T-cell (primary cell): ENCODE results near the gene NDUFA6. TPM values are rescaled to one million over a fixed set of nuclear protein-coding genes. Genes with fewer than 3 reads are reported as not detected.
"Not testable (repeated sequence)": the region's sequence is repeated elsewhere in the genome, so short reads cannot be mapped to it uniquely, and the experiment has no call there.

Experiments used
- ATAC-seq, 4 experiments: fragments of 200-7000 bp in 3 of 4; fragments of 150-1000 bp in 1 of 4; cut with Tn5 transposase; replicated peaks in 1 of 4; 1 replicate in 3 of 4; 2 replicates in 1 of 4; pipeline ENCODE4 v1.10.0; 2021; ENCODE audit warnings: moderate library complexity in 3 of 4, mild to moderate bottlenecking in 2 of 4, moderate number of reproducible peaks in 1 of 4
- CTCF ChIA-PET, 2 donors: fragments of 300-600 bp; sonication (Branson Sonifier 250); formaldehyde crosslinking; loops; one replicate each; lab custom pipeline; 2022; ENCODE audit warnings: antibody characterized with exemption in 2 of 2; lab: Charles Lee
- POLR2A ChIA-PET, 2 donors: fragments of 300-600 bp; sonication (Branson Sonifier 250); formaldehyde crosslinking; loops; one replicate each; lab custom pipeline; 2022; ENCODE audit warnings: antibody characterized with exemption in 2 of 2; lab: Charles Lee
- DNase-seq, 35 experiments: peaks; one replicate each; pipeline versions ENCODE4 v3.0.0 to v3.0.0-alpha.2; 2013 to 2023
- H3K27ac ChIP-seq: one replicate; pipeline ENCODE4 v1.5.1; 2013; ENCODE audit warnings: low read length
- H3K27me3 ChIP-seq, 2 experiments: replicated peaks in 1 of 2; 1 replicate in 1 of 2; 2 replicates in 1 of 2; pipeline versions ENCODE4 v1.6.1 to v1.7.0; 2013; ENCODE audit warnings: low read length in 1 of 2, mixed read lengths in 1 of 2; ENCODE audit not compliant: control insufficient read depth in 2 of 2, insufficient read depth in 2 of 2; ENCODE audit errors: extremely low read depth in 1 of 2
- H3K36me3 ChIP-seq, 2 donors: 1 replicate in 1 of 2; 2 replicates in 1 of 2; pipeline versions ENCODE4 v1.6.1 to v1.7.0; 2013; ENCODE audit warnings: low read length in 1 of 2; ENCODE audit not compliant: control insufficient read depth in 2 of 2, insufficient read depth in 1 of 2; ENCODE audit errors: extremely low read depth in 1 of 2
- H3K4me1 ChIP-seq, 2 experiments: 1 replicate in 1 of 2; 2 replicates in 1 of 2; pipeline versions ENCODE4 v1.6.1 to v1.7.0; 2013; ENCODE audit warnings: low read length in 2 of 2, mixed read lengths in 1 of 2; ENCODE audit not compliant: insufficient read depth in 2 of 2, control insufficient read depth in 1 of 2; ENCODE audit errors: extremely low read depth in 1 of 2
- H3K4me3 ChIP-seq, 2 donors: 1 replicate in 1 of 2; 2 replicates in 1 of 2; pipeline versions ENCODE4 v1.5.1 to v1.7.0; 2013; ENCODE audit warnings: mild to moderate bottlenecking in 2 of 2, low read length in 1 of 2, moderate library complexity in 1 of 2; ENCODE audit not compliant: control insufficient read depth in 1 of 2; ENCODE audit errors: extremely low read depth in 1 of 2
- H3K9me3 ChIP-seq: 2 replicates; pipeline ENCODE4 v1.7.0; 2013
- H3K27ac Mint-ChIP-seq, 2 donors: one replicate each; pipeline ENCODE4 v1.8.0; 2020 to 2021; ENCODE audit warnings: mild to moderate bottlenecking in 2 of 2, mixed read lengths in 2 of 2
- H3K27me3 Mint-ChIP-seq, 2 donors: one replicate each; pipeline ENCODE4 v1.8.0; 2021 to 2022; ENCODE audit warnings: mixed read lengths in 2 of 2
- H3K36me3 Mint-ChIP-seq: one replicate; pipeline ENCODE4 v1.8.0; 2021; ENCODE audit warnings: mixed read lengths
- H3K4me1 Mint-ChIP-seq, 3 donors: one replicate each; pipeline ENCODE4 v1.8.0; 2020 to 2022; ENCODE audit warnings: mixed read lengths in 3 of 3, mild to moderate bottlenecking in 1 of 3
- H3K4me3 Mint-ChIP-seq, 3 donors: one replicate each; pipeline ENCODE4 v1.8.0; 2020 to 2022; ENCODE audit warnings: mild to moderate bottlenecking in 3 of 3, mixed read lengths in 3 of 3, moderate library complexity in 3 of 3
- H3K9me3 Mint-ChIP-seq, 3 donors: one replicate each; pipeline ENCODE4 v1.8.0; 2020 to 2022; ENCODE audit warnings: mixed read lengths in 3 of 3
- WGBS: methylation state at CpG from one replicate; pipeline ENCODE4 v1.1.5; 2013; ENCODE audit warnings: missing lambda C conversion rate; ENCODE audit not compliant: insufficient coverage; 5-methylcytosine and 5-hydroxymethylcytosine counted together
- total RNA-seq, 35 experiments: library from RNA in 6 of 35; stranded (reverse) in 6 of 35; fragments of 120-200 nt in 1 of 35; gene quantifications; one replicate each; pipeline versions ENCODE4 v1.2.1 to v1.2.4 and lab custom pipeline; 2013 to 2026

The NDUFA6 gene
- total RNA-seq, 5 donors from 2014 or later (not counting 1 experiment from before 2014, with no cell fraction given), result 36.6 to 52.3 (median 39.6) TPM

DNA sequence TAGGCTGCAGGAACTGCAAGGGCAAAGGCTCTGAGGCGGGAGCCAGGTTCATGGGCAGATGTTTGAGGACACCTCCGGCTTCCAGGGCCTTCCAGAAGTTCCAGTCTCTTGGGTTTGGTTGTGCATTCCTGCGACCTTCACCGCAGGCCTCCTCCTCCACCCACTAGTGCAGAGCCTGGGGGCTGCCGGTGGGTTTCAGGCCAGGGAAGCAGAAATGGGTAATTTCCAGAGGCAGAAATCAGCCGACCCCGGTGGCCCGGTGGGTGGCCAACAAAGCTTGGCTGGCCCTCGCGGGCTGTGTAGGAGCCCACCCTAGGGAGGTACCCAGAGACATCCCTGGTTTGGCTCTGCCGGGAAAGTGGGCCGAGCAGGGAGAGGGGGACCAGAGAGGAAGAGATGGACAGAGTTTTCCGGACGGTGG, 16.9 kb downstream of the NDUFA6 start:
- 91% methylated on average over 11 of the region's 14 CpGs for WGBS
- no peaks in the 10 kb centered on the region for H3K9me3 Mint-ChIP-seq
- ChIA-PET POLR2A (no interaction called here), CTCF (interaction anchor here in 1 of 2 donors (0.6 kb wide), 1 partner anchor 1072 kb away, joined by 3 read pairs; no protein-coding TSS in a partner anchor)
- H3K9me3 ChIP-seq, result no peaks in the 10 kb centered on the region
- peaks cover 2% of the 10 kb centered on the region for H3K36me3 Mint-ChIP-seq
- peak overlapping the region; percentile 62 to 92 (median 73) for H3K4me3 Mint-ChIP-seq
- H3K27me3 Mint-ChIP-seq, result no peaks in the 10 kb centered on the region
- DNase-seq (no peak), ATAC-seq (no peak)
- H3K4me1 Mint-ChIP-seq, result peaks cover 36 to 52% (median 40%) of the 10 kb centered on the region in 3 donors
- H3K27ac ChIP-seq, result no peak overlapping the region
- no peaks in the 10 kb centered on the region for H3K27me3 ChIP-seq
- H3K4me3 ChIP-seq, result peak overlapping the region in 1 of 2 donors; percentile 58
- no peaks in the 10 kb centered on the region for H3K36me3 ChIP-seq
- H3K4me1 ChIP-seq, result peaks cover 15 to 54% of the 10 kb centered on the region in 2 experiments
- H3K27ac Mint-ChIP-seq, result peak overlapping the region in 1 of 2 donors; percentile 62

DNA sequence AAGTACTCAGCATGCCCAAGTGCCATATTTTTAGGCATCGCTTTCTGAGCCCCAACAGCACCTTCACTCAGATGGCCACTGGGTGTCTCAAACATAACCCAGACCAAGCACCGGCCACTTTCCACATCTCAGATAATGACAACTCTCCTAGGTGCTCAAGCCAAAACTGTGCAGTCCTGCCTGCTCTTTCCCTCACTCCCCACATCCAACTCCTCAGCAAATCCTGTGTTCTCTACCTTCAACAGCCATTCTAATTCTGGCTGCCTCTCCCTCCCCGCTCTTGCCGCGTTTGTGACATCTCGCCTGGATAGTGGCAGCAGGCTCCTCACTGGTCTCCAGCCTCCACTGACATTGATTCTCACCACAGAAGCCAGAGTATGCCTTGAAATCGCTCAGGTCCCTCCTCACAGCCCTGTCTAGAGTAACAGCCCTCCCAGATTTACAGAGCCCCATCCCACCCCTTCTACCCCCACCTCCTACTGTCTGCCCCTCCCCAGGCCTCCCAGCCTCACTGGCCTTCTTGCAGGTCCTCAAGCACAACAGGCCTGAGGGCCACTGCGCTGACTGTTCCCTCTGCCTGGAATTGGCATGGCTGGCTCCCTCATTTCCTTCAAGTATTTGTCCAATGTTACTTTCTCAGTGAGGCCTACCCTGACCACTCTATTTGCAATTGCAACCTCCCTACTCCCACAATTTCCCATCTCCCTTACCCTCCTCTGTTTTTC, 17.8 kb downstream of the NDUFA6 start:
- ATAC-seq, result no peak
- no peak overlapping the region for H3K4me3 ChIP-seq
- H3K9me3 ChIP-seq, result no peaks in the 10 kb centered on the region
- no peak for DNase-seq
- Mint-ChIP-seq H3K27me3 (no peaks in the 10 kb centered on the region), H3K4me1 (peaks cover 35 to 53% (median 39%) of the 10 kb centered on the region in 3 donors), H3K9me3 (no peaks in the 10 kb centered on the region), H3K27ac (peak overlapping the region; percentile 48 to 62), H3K36me3 (peaks cover 3% of the 10 kb centered on the region), H3K4me3 (peak overlapping the region; percentile 62 to 92 (median 73))
- no peaks in the 10 kb centered on the region for H3K27me3 ChIP-seq
- WGBS, result 88% methylated on average over 8 of the region's 8 CpGs
- peaks cover 15 to 46% of the 10 kb centered on the region in 2 experiments for H3K4me1 ChIP-seq
- ChIA-PET CTCF (no interaction called here), POLR2A (no interaction called here)
- peaks cover 0 to 4% of the 10 kb centered on the region in 2 donors for H3K36me3 ChIP-seq
- no peak overlapping the region for H3K27ac ChIP-seq

DNA sequence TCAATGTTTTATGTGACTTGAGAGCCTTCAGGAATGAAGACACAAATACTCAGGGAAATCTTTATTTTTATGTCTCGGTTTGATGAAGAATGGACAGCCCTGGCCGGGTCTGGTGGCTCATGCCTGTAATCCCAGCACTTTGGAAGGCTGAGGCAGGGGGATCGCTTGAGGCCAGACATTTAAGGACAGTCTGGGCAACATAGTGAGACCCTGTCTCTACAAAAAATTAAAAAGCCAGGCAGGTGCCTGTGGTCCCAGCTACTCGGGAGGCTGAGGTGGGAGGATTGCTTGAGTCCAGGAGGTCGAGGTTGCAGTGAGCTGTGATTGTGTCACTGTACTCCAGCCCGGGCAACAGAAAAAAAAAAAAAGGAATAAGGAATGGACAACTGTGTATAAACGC, 19.1 kb downstream of the NDUFA6 start:
- H3K9me3 Mint-ChIP-seq, H3K9me3 ChIP-seq, ATAC-seq, POLR2A ChIA-PET, DNase-seq, H3K36me3 Mint-ChIP-seq, H3K27me3 ChIP-seq, H3K27me3 Mint-ChIP-seq: not testable (repeated sequence)
- CTCF ChIA-PET, result interaction anchor here in 1 of 2 donors (0.8 kb wide), 1 partner anchor 19 kb away, joined by 3 read pairs; the partner anchor contains the start of gene NDUFA6
- peak overlapping the region in 1 of 2 donors; percentile 84 for H3K4me3 ChIP-seq
- peaks cover 15 to 43% of the 10 kb centered on the region in 2 experiments for H3K4me1 ChIP-seq
- H3K4me3 Mint-ChIP-seq, result peak overlapping the region; percentile 84 to 92 (median 92)
- H3K36me3 ChIP-seq, result peaks cover 4 to 12% of the 10 kb centered on the region in 2 donors
- peak overlapping the region; percentile 92 to 93 for H3K27ac Mint-ChIP-seq
- peak overlapping the region; percentile 71 for H3K27ac ChIP-seq
- peaks cover 35 to 53% (median 39%) of the 10 kb centered on the region in 3 donors for H3K4me1 Mint-ChIP-seq
- 81% methylated on average over 4 of the region's 7 CpGs for WGBS

DNA sequence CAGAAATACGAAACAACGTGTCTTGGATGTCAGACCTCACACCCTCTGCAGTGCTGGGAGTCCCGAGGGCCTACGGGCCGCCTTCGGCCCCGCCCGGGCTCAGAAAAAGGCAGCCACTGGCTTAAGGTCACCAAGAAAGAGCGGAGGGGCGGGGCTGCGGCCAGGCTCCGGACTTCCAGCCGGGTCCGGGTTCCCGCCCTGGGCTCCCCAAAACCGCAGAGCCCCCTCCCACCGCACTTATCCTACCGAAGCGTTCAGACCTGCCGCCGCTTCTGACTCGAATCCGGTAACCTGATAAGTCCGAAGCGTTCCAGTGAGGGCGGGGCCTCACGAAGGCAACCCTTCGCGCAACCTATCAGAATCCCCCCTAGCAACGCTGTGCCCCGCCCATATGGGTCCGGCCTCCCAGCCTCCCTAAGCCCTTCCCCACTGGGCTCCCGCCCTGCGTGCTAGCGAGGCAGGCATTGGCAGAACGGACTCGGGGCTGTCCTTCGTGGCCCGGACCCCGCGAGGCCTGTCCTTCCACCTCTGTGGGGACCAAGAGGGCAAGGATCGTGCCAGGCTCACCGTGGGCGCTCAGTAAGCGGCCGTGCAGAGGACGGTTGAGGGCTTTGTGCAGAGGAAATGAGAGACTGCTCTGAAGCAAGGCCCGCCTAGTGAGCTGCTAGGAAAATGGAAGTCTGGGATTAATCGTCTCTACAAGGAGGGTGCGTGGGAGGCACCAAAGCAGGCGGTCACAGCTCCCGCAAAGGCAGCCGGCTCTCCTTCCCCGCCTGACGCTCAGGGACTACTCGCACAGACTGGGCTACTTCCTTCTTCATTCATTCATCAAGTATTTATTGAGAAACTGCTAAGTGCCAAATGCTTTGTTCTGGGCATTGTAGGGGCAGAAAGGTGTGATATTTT, 19.8 kb downstream of the NDUFA6 start, which contains the start of gene NAGA:
TSS of gene NAGA (minus strand) at position 296 of the 906 bp plus-strand sequence. CDS start 515 bp downstream, outside the sequence.
- peaks cover 4 to 13% of the 10 kb centered on the region in 2 donors for H3K36me3 ChIP-seq
- H3K4me3 ChIP-seq, result peak within 1 kb of the TSS; percentile 69 to 84
- Mint-ChIP-seq H3K27ac (peak within 1 kb of the TSS; percentile 92 to 93), H3K9me3 (no peaks in the 10 kb centered on the region), H3K4me3 (peak within 1 kb of the TSS; percentile 84 to 92 (median 92)), H3K36me3 (peaks cover 12% of the 10 kb centered on the region), H3K27me3 (no peaks in the 10 kb centered on the region), H3K4me1 (peaks cover 33 to 50% (median 39%) of the 10 kb centered on the region in 3 donors)
- CTCF ChIA-PET, result interaction anchor here in 1 of 2 donors (0.8 to 1.1 kb wide), 3 partner anchors 10 to 20 kb away, joined by 3 read pairs; partner anchors contain the start of gene NDUFA6
- H3K27ac ChIP-seq, result peak within 1 kb of the TSS; percentile 71
- peak; percentile 73 to 95 (median 87) for DNase-seq
- no peaks in the 10 kb centered on the region for H3K27me3 ChIP-seq
- WGBS, result under 1% methylated on average over 48 of the region's 56 CpGs
- POLR2A ChIA-PET, result interaction anchor here in 1 of 2 donors (0.6 kb wide), 1 partner anchor 102 kb away, joined by 3 read pairs; no protein-coding TSS in a partner anchor
- H3K9me3 ChIP-seq, result no peaks in the 10 kb centered on the region
- peaks cover 15 to 43% of the 10 kb centered on the region in 2 experiments for H3K4me1 ChIP-seq
- ATAC-seq, result peak; percentile 97 to 98 (median 98)

DNA sequence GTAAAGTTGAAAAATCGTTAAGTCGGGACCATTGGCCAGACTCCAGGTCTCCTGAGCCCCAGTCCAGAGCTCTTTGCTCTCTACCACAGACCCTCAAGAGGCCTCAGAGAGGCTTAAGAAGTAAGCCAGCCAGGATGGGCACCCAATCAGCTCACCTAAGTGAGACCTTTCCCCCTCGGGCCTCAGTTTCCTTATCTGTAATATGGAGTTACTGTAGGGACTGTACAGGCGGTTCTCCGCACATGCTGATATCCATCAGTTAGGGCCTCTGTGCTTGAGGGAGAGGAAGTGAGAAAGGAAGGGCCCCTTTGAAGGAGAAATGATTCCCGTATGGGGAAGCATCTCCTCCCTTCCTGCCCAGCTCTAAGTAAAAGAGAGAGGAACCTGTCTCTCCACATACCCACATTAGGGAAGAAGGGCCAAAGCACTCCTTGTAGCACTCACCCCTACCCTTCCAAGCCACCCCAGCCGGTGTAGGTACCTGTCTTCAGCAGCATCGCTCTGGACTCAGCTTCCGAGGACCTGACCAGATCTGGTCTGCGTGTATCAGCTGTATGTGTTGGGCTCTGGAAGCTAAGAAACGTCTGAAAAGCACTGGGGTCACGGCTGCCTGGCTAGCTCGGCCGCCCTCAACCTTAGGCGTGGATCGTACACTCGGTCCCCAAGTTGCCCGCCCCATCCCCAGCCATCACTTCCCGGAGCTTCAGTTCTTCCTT, 20.6 kb downstream of the NDUFA6 start:
- peak overlapping the region; percentile 81 to 93 for H3K27ac Mint-ChIP-seq
- 7% methylated on average over 8 of the region's 19 CpGs for WGBS
- peaks cover 28 to 45% (median 36%) of the 10 kb centered on the region in 3 donors for H3K4me1 Mint-ChIP-seq
- Histone ChIP-seq H3K27me3 (no peaks in the 10 kb centered on the region), H3K27ac (peak overlapping the region; percentile 71), H3K4me1 (peaks cover 14 to 39% of the 10 kb centered on the region in 2 experiments), H3K36me3 (peaks cover 4 to 21% of the 10 kb centered on the region in 2 donors), H3K9me3 (no peaks in the 10 kb centered on the region), H3K4me3 (peak overlapping the region; percentile 69 to 84)
- H3K36me3 Mint-ChIP-seq, result peaks cover 20% of the 10 kb centered on the region
- POLR2A ChIA-PET, result interaction anchor here in 1 of 2 donors (0.6 to 1.2 kb wide), 2 partner anchors 10 to 103 kb away, joined by 3 to 6 read pairs; partner anchors contain the start of gene SMDT1
- H3K9me3 Mint-ChIP-seq, result no peaks in the 10 kb centered on the region
- ATAC-seq (peak in 2 of 4 experiments; percentile 15 to 18), DNase-seq (peak in 3 of 35 experiments; percentile 2 to 8 (median 7))
- peak overlapping the region; percentile 84 to 92 (median 92) for H3K4me3 Mint-ChIP-seq
- no peaks in the 10 kb centered on the region for H3K27me3 Mint-ChIP-seq
- CTCF ChIA-PET, result interaction anchor here in 1 of 2 donors (0.6 to 1.1 kb wide), 4 partner anchors 10 to 1354 kb away, joined by 3 to 5 read pairs (median 4); partner anchors contain the start of gene NDUFA6
